HG03066 (cell line): ENCODE data around the gene AXIN1.
A peak's percentile ranks its signal among the peaks of the same experiment; 100 is the strongest.
"Not testable (repeated sequence)": the region's sequence is repeated elsewhere in the genome, so short reads cannot be mapped to it uniquely, and the experiment has no call there.

ENCODE experiments used
- ATAC-seq: cut with Tn5 transposase; IDR thresholded peaks from one replicate; pipeline ENCODE4 v1.9.1; 2021; ENCODE audit warnings: low read depth; ENCODE audit not compliant: unreplicated experiment

Gene AXIN1

GRCh38 chr16:370979-371514 lies 18.5 kb upstream of the AXIN1 start:
- ATAC-seq, result no peak

- ATAC-seq, result peak; percentile 92
Measured at GRCh38 chr16:370443-370842, 17.9 kb upstream of the AXIN1 start, which contains the start of gene MRPL28. TSS of gene MRPL28 (minus strand) at chr16:370538. CDS start at chr16:370218, 320 bp downstream.

- no peak for ATAC-seq
Measured at GRCh38 chr16:369866-370436, 17.4 kb upstream of the AXIN1 start.

GRCh38 chr16:369275-369865 lies 16.8 kb upstream of the AXIN1 start:
- ATAC-seq, result no peak

GRCh38 chr16:368388-369158 lies 16.1 kb upstream of the AXIN1 start:
- ATAC-seq, result no peak

- ATAC-seq, result no peak
Measured at GRCh38 chr16:367333-367903, 14.9 kb upstream of the AXIN1 start.

GRCh38 chr16:366476-366875 lies 14.0 kb upstream of the AXIN1 start:
- ATAC-seq, result no peak

GRCh38 chr16:364595-365491 lies 12.3 kb upstream of the AXIN1 start:
- ATAC-seq, result no peak

GRCh38 chr16:363766-364490 lies 11.4 kb upstream of the AXIN1 start:
- no peak for ATAC-seq

- no peak for ATAC-seq
Measured at GRCh38 chr16:363110-363765, 10.7 kb upstream of the AXIN1 start.

GRCh38 chr16:362702-362999 lies 10.1 kb upstream of the AXIN1 start:
- ATAC-seq, result not testable (repeated sequence)

GRCh38 chr16:361872-362701 lies 9.6 kb upstream of the AXIN1 start:
- no peak for ATAC-seq

GRCh38 chr16:361341-361871 lies 8.9 kb upstream of the AXIN1 start:
- no peak for ATAC-seq

- no peak for ATAC-seq
Measured at GRCh38 chr16:360698-361336, 8.3 kb upstream of the AXIN1 start.

- no peak for ATAC-seq
Measured at GRCh38 chr16:359871-360697, 7.6 kb upstream of the AXIN1 start.

GRCh38 chr16:359067-359763 lies 6.7 kb upstream of the AXIN1 start:
- no peak for ATAC-seq
